ENCODE results near the gene STEAP2. TPM values are rescaled to one million over a fixed set of nuclear protein-coding genes. Genes with fewer than 3 reads are reported as not detected.

The STEAP2 gene
- total RNA-seq, 1 donor from 2014 or later, result 0.49 TPM

DNA sequence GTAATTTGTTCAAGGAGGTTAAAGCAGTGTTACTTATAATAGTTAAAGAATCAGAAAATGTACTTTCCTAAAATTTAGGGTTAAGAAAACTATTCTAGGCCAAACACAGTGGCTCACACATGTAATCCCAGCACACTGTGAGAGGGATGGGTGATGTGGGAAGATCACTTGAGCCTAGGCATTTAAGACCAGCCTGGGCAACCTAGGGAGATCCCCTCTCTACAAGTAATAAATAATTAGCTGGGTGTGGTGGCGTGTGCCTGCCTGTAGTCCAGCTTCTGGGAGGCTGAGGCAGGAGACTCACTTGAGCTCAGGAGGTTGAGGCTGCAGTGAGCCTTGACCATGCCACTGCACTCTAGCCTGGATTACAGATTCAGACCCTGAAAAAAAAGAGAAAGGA is 3.6 kb upstream of the STEAP2 start:
- DNase-seq (ENCODE audit: low spot score), result no peak
- H3K9me3 Mint-ChIP-seq (ENCODE audit: unreplicated experiment), result no peaks in the 10 kb centered on the region

GRCh38 chr7:90209776-90210175 is 1.8 kb upstream of the STEAP2 start:
- TF ChIP-seq, protein P1, sequence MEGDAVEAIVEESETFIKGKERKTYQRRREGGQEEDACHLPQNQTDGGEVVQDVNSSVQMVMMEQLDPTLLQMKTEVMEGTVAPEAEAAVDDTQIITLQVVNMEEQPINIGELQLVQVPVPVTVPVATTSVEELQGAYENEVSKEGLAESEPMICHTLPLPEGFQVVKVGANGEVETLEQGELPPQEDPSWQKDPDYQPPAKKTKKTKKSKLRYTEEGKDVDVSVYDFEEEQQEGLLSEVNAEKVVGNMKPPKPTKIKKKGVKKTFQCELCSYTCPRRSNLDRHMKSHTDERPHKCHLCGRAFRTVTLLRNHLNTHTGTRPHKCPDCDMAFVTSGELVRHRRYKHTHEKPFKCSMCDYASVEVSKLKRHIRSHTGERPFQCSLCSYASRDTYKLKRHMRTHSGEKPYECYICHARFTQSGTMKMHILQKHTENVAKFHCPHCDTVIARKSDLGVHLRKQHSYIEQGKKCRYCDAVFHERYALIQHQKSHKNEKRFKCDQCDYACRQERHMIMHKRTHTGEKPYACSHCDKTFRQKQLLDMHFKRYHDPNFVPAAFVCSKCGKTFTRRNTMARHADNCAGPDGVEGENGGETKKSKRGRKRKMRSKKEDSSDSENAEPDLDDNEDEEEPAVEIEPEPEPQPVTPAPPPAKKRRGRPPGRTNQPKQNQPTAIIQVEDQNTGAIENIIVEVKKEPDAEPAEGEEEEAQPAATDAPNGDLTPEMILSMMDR (IDR thresholded peaks at IDR 0.05; ENCODE audit: unreplicated experiment), result no peak
- Mint-ChIP-seq H3K9me3 (ENCODE audit: unreplicated experiment) (no peaks in the 10 kb centered on the region), H3K27me3 (ENCODE audit: unreplicated experiment) (peaks cover 3% of the 10 kb centered on the region), H3K4me3 (ENCODE audit: unreplicated experiment) (no peak overlapping the region), H3K27ac (ENCODE audit: unreplicated experiment) (no peak overlapping the region), H3K4me1 (ENCODE audit: unreplicated experiment) (peaks cover 6% of the 10 kb centered on the region), H3K36me3 (ENCODE audit: low read depth, unreplicated experiment) (no peaks in the 10 kb centered on the region)
- DNase-seq (ENCODE audit: low spot score), result no peak

More for the DNA sequence above, 3.6 kb upstream of the STEAP2 start:
- H3K27ac Mint-ChIP-seq (ENCODE audit: unreplicated experiment), result no peak overlapping the region
- H3K36me3 Mint-ChIP-seq (ENCODE audit: low read depth, unreplicated experiment), result no peaks in the 10 kb centered on the region
- peaks cover 6% of the 10 kb centered on the region for H3K4me1 Mint-ChIP-seq (ENCODE audit: unreplicated experiment)
- TF ChIP-seq, protein P1 (IDR thresholded peaks at IDR 0.05; ENCODE audit: unreplicated experiment), result no peak
- no peak overlapping the region for H3K4me3 Mint-ChIP-seq (ENCODE audit: unreplicated experiment)
- peaks cover 3% of the 10 kb centered on the region for H3K27me3 Mint-ChIP-seq (ENCODE audit: unreplicated experiment)

DNA sequence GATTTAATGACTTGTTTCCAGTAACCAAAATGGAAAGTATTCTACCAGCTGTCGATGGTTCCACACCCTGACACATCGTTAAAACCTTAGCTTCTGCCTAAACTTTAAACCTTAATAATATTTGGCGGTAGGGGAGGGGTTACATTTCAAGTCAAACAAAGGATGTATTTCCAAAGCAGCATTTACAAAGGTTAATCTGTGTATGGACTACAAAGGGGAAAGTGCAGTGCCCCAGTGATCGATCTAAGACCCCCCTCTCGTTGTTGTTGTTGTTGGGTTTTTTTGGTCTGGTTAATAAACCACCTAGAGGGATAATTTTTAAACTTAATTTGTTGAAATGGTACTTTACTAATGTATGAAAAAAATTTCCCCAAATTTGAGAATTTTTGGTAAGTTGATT is 1.1 kb upstream of the STEAP2 start:
- H3K36me3 Mint-ChIP-seq (ENCODE audit: low read depth, unreplicated experiment), result no peaks in the 10 kb centered on the region
- peaks cover 6% of the 10 kb centered on the region for H3K4me1 Mint-ChIP-seq (ENCODE audit: unreplicated experiment)
- TF ChIP-seq, protein P1 (IDR thresholded peaks at IDR 0.05; ENCODE audit: unreplicated experiment), result no peak
- DNase-seq (ENCODE audit: low spot score), result no peak
- no peak overlapping the region for H3K27ac Mint-ChIP-seq (ENCODE audit: unreplicated experiment)
- peak overlapping the region; percentile 96 for H3K4me3 Mint-ChIP-seq (ENCODE audit: unreplicated experiment)
- no peaks in the 10 kb centered on the region for H3K9me3 Mint-ChIP-seq (ENCODE audit: unreplicated experiment)
- H3K27me3 Mint-ChIP-seq (ENCODE audit: unreplicated experiment), result peaks cover 3% of the 10 kb centered on the region

DNA sequence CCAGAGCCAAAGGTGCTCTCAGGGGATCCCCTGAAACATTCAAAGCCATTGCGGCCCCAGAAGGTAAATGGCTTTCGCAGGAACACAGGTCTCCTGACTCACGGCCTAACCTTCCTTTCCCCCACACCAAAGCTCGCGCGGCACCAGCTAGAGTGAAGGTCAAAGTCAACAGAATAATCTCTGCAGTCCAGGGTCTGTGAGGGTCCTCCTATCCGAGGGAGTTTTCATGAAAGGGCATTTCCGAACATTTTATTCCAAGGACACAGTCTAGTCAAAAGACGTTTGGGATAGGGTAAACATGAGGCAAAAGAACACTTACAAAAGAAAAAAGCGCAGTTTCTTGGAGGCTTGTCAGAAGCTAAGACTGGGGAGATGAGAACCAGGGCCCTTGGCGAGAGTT is 559 bp upstream of the STEAP2 start:
- peaks cover 3% of the 10 kb centered on the region for H3K27me3 Mint-ChIP-seq (ENCODE audit: unreplicated experiment)
- H3K4me1 Mint-ChIP-seq (ENCODE audit: unreplicated experiment), result peaks cover 6% of the 10 kb centered on the region
- peak overlapping the region; percentile 96 for H3K4me3 Mint-ChIP-seq (ENCODE audit: unreplicated experiment)
- H3K9me3 Mint-ChIP-seq (ENCODE audit: unreplicated experiment), result no peaks in the 10 kb centered on the region
- H3K36me3 Mint-ChIP-seq (ENCODE audit: low read depth, unreplicated experiment), result no peaks in the 10 kb centered on the region
- H3K27ac Mint-ChIP-seq (ENCODE audit: unreplicated experiment), result peak overlapping the region; percentile 76
- DNase-seq (ENCODE audit: low spot score), result peak; percentile 5
- TF ChIP-seq, protein P1 (IDR thresholded peaks at IDR 0.05; ENCODE audit: unreplicated experiment), result no peak

DNA sequence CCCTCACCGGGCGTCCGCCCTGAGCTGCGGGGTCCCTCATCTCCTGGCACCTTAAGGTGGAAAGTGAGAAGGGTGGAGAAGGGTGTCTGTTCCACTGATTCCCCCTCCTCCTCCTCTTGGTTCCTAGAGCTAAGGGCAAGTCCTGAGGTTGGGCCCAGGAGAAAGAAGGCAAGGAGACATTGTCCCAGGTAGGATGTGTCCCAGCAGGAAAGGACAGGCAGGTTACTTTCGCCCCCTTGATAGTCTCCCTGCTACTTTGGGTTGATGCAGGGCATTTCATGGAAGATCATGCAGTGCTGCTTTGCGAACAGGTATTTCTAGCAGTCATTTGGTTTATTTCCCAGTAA is 582 bp downstream of the STEAP2 start:
- Mint-ChIP-seq H3K27ac (ENCODE audit: unreplicated experiment) (no peak overlapping the region), H3K27me3 (ENCODE audit: unreplicated experiment) (peaks cover 3% of the 10 kb centered on the region), H3K36me3 (ENCODE audit: low read depth, unreplicated experiment) (no peaks in the 10 kb centered on the region), H3K9me3 (ENCODE audit: unreplicated experiment) (no peaks in the 10 kb centered on the region), H3K4me3 (ENCODE audit: unreplicated experiment) (peak overlapping the region; percentile 83), H3K4me1 (ENCODE audit: unreplicated experiment) (peaks cover 6% of the 10 kb centered on the region)
- no peak for DNase-seq (ENCODE audit: low spot score)
- TF ChIP-seq, protein P1 (IDR thresholded peaks at IDR 0.05; ENCODE audit: unreplicated experiment), result no peak

All from endothelial cell (in vitro differentiated cells).